HEK293 (cell line): ENCODE data around the gene OTX1.

ENCODE experiments used
- KLF16 ChIP-seq: fragments of 450-650 bp; formaldehyde crosslinking; IDR thresholded peaks from 2 replicates; pipeline ENCODE4 v1.5.1; 2017; ENCODE audit warnings: missing biosample characterization, missing genetic modification characterization
- REST ChIP-seq: fragments of 450-650 bp; formaldehyde crosslinking; IDR thresholded peaks from 2 replicates; pipeline ENCODE4 v1.5.1; 2016; ENCODE audit warnings: missing biosample characterization, missing genetic modification characterization
- TCF7L2 ChIP-seq: IDR thresholded peaks from 2 replicates; pipeline ENCODE4 v1.6.1; 2011; ENCODE audit warnings: low read depth, mild to moderate bottlenecking, inconsistent platforms, low read length, moderate library complexity, borderline replicate concordance
- ZNF518A ChIP-seq: fragments of 450-650 bp; formaldehyde crosslinking; conservative IDR thresholded peaks from 2 replicates; pipeline ENCODE4 v1.5.1; 2016; ENCODE audit warnings: low read depth, missing biosample characterization, missing genetic modification characterization
- ZNF785 ChIP-seq: fragments of 450-650 bp; formaldehyde crosslinking; IDR thresholded peaks from 2 replicates; pipeline ENCODE4 v1.5.1; 2016; ENCODE audit warnings: missing biosample characterization, missing genetic modification characterization

DNA sequence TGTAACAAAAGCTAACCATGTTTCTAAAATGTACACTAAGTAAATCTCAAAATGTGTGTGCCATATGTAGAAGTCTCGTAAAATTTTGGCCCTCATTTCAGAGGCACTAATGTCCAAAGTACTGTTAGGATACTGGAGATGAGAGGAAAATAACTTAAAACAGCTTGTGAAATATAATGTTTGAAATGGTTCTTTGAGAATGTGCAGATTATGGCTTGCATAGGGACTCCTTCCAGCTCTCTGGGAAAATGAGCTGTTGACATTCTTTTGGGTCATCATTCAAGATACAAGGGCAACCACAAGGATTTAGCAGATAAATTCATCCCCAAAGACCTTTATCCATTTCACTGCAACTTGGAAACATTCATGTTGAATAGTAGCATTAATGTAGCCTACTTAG lies 38.1 kb upstream of the OTX1 start:
- TF ChIP-seq REST (tag by site-specific recombination) (no peak), KLF16 (no peak), ZNF518A (tag by site-specific recombination) (no peak), ZNF785 (no peak), TCF7L2 (no peak)
